Measurements from ENCODE around the gene MRPL46. TPM values are rescaled to one million over a fixed set of nuclear protein-coding genes. Genes with fewer than 3 reads are reported as not detected.
"Not testable (repeated sequence)": the region's sequence is repeated elsewhere in the genome, so short reads cannot be mapped to it uniquely, and the experiment has no call there.

MRPL46 gene
- polyA plus RNA-seq, 1 donor = 28.6 TPM

DNA sequence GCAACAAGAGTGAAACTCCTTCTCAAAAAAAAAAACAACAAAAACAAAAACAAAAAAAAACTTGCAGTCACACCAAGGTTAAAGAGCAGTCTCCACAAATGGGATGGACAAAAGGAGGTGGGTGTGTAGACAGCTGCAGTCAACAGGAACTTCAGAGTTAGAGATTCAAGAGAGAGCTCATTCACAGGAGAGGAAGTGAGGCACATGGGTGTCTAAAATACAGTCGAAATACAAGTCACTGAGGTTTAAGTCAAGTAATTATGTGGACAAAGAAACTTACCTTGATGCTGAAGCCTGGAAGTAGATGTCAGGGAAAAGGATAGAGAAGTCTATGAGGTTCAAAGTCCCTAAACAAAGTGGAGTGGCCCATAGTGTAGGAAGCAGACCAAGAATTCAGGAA is 15.1 kb upstream of the MRPL46 start:
- Histone ChIP-seq H3K27me3 (ENCODE audit: control insufficient read depth, insufficient read depth, low read length) (no peaks in the 10 kb centered on the region), H3K4me3 (ENCODE audit: low read length) (no peak overlapping the region), H3K9me3 (ENCODE audit: control insufficient read depth, low read depth, low read length) (no peaks in the 10 kb centered on the region), H3K4me1 (ENCODE audit: control insufficient read depth, insufficient read depth, low read length) (no peaks in the 10 kb centered on the region), H3K36me3 (ENCODE audit: control insufficient read depth, insufficient read depth, low read length) (peaks cover 27% of the 10 kb centered on the region), H3K27ac (ENCODE audit: low read length) (no peak overlapping the region)
- no peak for DNase-seq
- WGBS (ENCODE audit: insufficient coverage, low lambda C conversion rate) = 88% methylated on average over 1 of the region's 1 CpG

DNA sequence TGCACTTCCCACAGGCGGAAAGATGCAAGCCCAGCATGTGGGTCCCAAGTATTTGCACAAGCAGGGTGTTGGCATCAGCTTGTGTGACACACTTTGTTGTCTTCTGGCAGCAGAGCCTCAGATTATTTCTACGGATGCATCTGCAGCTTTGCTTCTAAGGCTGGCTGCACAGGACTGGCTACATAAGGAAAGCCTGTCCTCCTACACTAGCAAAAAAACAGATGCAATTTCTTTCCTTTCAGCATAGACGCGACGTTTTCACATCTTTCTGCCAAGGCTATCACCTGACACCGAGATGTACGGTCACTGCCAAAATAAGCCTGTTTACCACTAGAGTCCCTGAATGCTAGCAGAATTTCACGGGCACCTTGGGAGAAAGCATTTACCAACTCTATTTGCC is 13.8 kb upstream of the MRPL46 start:
- no CpG with 5 or more reads among the region's 8 CpGs for WGBS (ENCODE audit: insufficient coverage, low lambda C conversion rate)
- H3K36me3 ChIP-seq (ENCODE audit: control insufficient read depth, insufficient read depth, low read length) = peaks cover 38% of the 10 kb centered on the region
- no peak overlapping the region for H3K4me3 ChIP-seq (ENCODE audit: low read length)
- H3K27ac ChIP-seq (ENCODE audit: low read length) = no peak overlapping the region
- DNase-seq = no peak
- no peaks in the 10 kb centered on the region for H3K27me3 ChIP-seq (ENCODE audit: control insufficient read depth, insufficient read depth, low read length)
- H3K4me1 ChIP-seq (ENCODE audit: control insufficient read depth, insufficient read depth, low read length) = no peaks in the 10 kb centered on the region
- no peaks in the 10 kb centered on the region for H3K9me3 ChIP-seq (ENCODE audit: control insufficient read depth, low read depth, low read length)

DNA sequence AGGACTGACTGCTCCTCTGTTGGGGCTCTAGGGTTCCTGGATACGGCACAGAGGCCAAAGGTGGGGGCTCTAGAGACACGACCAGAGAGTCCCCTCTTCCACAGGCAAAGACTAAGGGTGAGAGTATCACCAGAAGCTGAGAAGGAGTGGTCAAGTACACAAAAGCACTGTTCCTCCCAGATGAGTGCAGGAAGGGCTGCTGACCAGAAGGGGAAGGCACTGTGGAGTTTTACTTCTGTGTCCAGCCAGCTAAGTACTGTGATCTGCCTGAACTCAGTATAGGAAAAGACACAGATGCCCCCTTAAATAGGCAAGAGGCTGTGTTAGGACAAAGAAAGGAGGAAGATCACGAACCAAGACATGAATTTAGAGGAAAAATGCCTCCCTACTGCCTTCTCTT is 12.0 kb upstream of the MRPL46 start:
- WGBS (ENCODE audit: insufficient coverage, low lambda C conversion rate) = 100% methylated on average over 1 of the region's 3 CpGs
- H3K4me3 ChIP-seq (ENCODE audit: low read length) = no peak overlapping the region
- no peak overlapping the region for H3K27ac ChIP-seq (ENCODE audit: low read length)
- no peaks in the 10 kb centered on the region for H3K27me3 ChIP-seq (ENCODE audit: control insufficient read depth, insufficient read depth, low read length)
- no peak for DNase-seq
- H3K9me3 ChIP-seq (ENCODE audit: control insufficient read depth, low read depth, low read length) = no peaks in the 10 kb centered on the region
- H3K36me3 ChIP-seq (ENCODE audit: control insufficient read depth, insufficient read depth, low read length) = peaks cover 47% of the 10 kb centered on the region
- no peaks in the 10 kb centered on the region for H3K4me1 ChIP-seq (ENCODE audit: control insufficient read depth, insufficient read depth, low read length)

DNA sequence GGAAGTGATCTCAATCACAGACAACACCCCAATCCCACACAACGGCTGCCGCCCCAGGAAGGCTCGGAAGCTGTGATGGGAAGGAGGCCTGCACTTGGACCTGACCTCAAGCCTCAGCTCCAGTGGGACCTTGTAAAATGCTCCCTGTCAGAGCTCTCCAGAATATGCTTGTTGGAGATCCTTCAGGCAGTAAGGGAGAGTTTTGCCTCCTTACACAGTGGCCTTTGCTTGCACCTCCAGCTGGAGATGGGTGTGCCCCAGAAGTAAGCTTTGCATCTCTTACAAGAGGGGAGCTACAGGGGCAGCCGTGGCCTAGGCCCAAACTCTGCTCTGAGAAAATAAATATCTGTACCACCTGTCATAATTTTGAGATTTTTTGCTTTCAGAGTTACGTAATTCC is 10.7 kb upstream of the MRPL46 start:
- H3K27me3 ChIP-seq (ENCODE audit: control insufficient read depth, insufficient read depth, low read length) = no peaks in the 10 kb centered on the region
- H3K4me1 ChIP-seq (ENCODE audit: control insufficient read depth, insufficient read depth, low read length) = no peaks in the 10 kb centered on the region
- no peak overlapping the region for H3K4me3 ChIP-seq (ENCODE audit: low read length)
- no peaks in the 10 kb centered on the region for H3K9me3 ChIP-seq (ENCODE audit: control insufficient read depth, low read depth, low read length)
- DNase-seq = no peak
- H3K27ac ChIP-seq (ENCODE audit: low read length) = no peak overlapping the region
- H3K36me3 ChIP-seq (ENCODE audit: control insufficient read depth, insufficient read depth, low read length) = peaks cover 53% of the 10 kb centered on the region
- WGBS (ENCODE audit: insufficient coverage, low lambda C conversion rate) = 100% methylated on average over 1 of the region's 5 CpGs

DNA sequence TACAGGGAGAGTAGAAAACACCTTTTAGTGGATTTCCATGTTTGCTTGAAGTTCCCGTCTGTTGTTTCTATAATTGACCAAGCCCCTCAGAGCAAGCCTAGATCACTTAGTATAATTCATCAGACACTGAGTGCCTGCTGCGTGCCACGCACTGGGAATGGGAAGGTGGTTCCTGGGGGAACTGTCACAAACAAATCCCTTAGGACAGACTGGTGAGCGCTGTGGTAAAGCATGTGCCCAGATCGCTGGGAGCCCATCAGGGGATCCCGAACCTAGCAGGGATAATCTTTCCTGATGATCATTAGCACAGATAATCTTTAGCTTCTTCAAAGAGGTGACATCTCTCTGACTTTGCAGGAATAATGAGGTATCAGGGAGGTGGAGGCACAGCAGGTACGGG is 9.9 kb upstream of the MRPL46 start:
- H3K4me3 ChIP-seq (ENCODE audit: low read length) = no peak overlapping the region
- no peaks in the 10 kb centered on the region for H3K4me1 ChIP-seq (ENCODE audit: control insufficient read depth, insufficient read depth, low read length)
- H3K36me3 ChIP-seq (ENCODE audit: control insufficient read depth, insufficient read depth, low read length) = peaks cover 60% of the 10 kb centered on the region
- no peaks in the 10 kb centered on the region for H3K27me3 ChIP-seq (ENCODE audit: control insufficient read depth, insufficient read depth, low read length)
- no peaks in the 10 kb centered on the region for H3K9me3 ChIP-seq (ENCODE audit: control insufficient read depth, low read depth, low read length)
- H3K27ac ChIP-seq (ENCODE audit: low read length) = no peak overlapping the region
- WGBS (ENCODE audit: insufficient coverage, low lambda C conversion rate) = no CpG with 5 or more reads among the region's 7 CpGs
- no peak for DNase-seq

DNA sequence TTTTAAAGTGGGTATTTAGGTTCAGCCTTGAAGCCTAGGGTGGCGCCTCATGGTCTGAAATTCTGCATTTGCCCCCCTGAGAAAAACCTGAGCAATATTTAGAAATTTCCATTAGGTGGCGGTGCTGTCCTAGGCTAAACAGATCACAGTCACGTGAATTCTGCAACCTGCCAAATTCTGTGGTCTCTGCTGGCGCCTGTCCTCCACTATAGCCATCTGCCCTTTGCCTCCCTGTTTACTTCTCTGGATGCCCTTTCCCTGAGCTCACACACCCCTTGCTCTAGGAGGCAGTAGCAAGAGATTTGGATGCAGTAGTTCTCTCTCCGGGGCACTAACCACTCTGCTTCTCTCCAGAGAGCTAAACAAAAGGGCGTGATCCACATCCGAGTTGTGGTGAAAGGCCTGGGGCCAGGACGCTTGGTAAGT is 9.5 kb upstream of the MRPL46 start:
- no peaks in the 10 kb centered on the region for H3K4me1 ChIP-seq (ENCODE audit: control insufficient read depth, insufficient read depth, low read length)
- H3K36me3 ChIP-seq (ENCODE audit: control insufficient read depth, insufficient read depth, low read length) = peaks cover 63% of the 10 kb centered on the region
- no peaks in the 10 kb centered on the region for H3K27me3 ChIP-seq (ENCODE audit: control insufficient read depth, insufficient read depth, low read length)
- H3K27ac ChIP-seq (ENCODE audit: low read length) = no peak overlapping the region
- 60% methylated on average over 1 of the region's 8 CpGs for WGBS (ENCODE audit: insufficient coverage, low lambda C conversion rate)
- no peak overlapping the region for H3K4me3 ChIP-seq (ENCODE audit: low read length)
- peak in 1 of 2 donors; percentile 27 for DNase-seq
- no peaks in the 10 kb centered on the region for H3K9me3 ChIP-seq (ENCODE audit: control insufficient read depth, low read depth, low read length)

DNA sequence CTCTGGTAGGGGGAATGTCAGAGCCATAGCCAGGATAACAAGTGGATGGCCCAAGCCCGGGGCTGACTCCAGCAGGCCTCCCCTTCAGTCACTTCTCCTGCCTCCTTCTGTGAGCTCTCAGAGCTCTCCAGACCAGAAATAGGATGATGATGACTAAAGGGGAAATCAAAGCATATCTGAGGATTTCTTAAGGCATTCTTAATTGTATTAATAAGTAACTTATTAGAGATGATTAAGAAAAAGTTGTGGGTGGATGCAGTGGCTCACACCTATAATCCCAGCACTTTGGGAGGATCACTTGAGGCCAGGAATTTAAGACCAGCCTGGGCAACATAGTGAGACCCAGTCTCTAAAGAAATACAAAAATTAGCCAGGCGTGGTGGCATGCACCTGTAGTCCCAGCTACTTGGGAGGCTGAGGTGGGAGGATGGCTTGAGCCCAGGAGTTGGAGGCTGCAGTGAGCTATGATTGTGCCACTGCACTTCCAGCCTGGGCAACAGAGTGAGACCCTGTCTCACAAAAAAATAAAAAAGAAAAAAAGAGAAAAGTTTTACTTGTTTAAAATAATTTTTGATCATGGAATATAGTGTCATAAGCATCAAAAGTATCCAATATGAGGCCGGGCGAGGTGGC is 6.6 kb upstream of the MRPL46 start:
- WGBS (ENCODE audit: insufficient coverage, low lambda C conversion rate) = 100% methylated on average over 1 of the region's 4 CpGs
- peaks cover 56% of the 10 kb centered on the region for H3K36me3 ChIP-seq (ENCODE audit: control insufficient read depth, insufficient read depth, low read length)
- not testable (repeated sequence) for H3K9me3 ChIP-seq (ENCODE audit: control insufficient read depth, low read depth, low read length); H3K4me3 ChIP-seq (ENCODE audit: low read length); H3K4me1 ChIP-seq (ENCODE audit: control insufficient read depth, insufficient read depth, low read length); H3K27ac ChIP-seq (ENCODE audit: low read length); H3K27me3 ChIP-seq (ENCODE audit: control insufficient read depth, insufficient read depth, low read length); DNase-seq

DNA sequence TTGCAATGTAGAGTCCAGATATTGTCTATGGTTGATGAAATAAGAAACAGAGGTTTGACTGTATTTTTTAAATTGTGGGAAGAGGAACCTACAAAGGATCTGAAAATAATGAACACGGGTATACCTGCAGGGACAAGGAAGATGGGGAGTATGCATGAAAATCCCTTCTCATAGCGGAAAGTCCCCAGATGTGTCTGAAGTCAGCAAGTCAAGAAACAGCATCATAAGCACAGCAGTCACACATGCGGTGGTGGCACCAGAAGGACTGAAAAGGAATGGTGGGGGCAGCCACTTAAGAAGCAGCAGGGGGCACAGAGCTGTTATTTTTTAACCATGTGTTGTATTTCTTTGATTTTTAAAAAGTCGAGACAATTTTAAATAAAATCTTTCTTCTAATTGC is 5.0 kb upstream of the MRPL46 start:
- no peak for DNase-seq
- Histone ChIP-seq H3K4me1 (ENCODE audit: control insufficient read depth, insufficient read depth, low read length) (no peaks in the 10 kb centered on the region), H3K36me3 (ENCODE audit: control insufficient read depth, insufficient read depth, low read length) (peaks cover 44% of the 10 kb centered on the region), H3K9me3 (ENCODE audit: control insufficient read depth, low read depth, low read length) (no peaks in the 10 kb centered on the region), H3K27me3 (ENCODE audit: control insufficient read depth, insufficient read depth, low read length) (no peaks in the 10 kb centered on the region), H3K4me3 (ENCODE audit: low read length) (no peak overlapping the region), H3K27ac (ENCODE audit: low read length) (no peak overlapping the region)
- 100% methylated on average over 1 of the region's 4 CpGs for WGBS (ENCODE audit: insufficient coverage, low lambda C conversion rate)

DNA sequence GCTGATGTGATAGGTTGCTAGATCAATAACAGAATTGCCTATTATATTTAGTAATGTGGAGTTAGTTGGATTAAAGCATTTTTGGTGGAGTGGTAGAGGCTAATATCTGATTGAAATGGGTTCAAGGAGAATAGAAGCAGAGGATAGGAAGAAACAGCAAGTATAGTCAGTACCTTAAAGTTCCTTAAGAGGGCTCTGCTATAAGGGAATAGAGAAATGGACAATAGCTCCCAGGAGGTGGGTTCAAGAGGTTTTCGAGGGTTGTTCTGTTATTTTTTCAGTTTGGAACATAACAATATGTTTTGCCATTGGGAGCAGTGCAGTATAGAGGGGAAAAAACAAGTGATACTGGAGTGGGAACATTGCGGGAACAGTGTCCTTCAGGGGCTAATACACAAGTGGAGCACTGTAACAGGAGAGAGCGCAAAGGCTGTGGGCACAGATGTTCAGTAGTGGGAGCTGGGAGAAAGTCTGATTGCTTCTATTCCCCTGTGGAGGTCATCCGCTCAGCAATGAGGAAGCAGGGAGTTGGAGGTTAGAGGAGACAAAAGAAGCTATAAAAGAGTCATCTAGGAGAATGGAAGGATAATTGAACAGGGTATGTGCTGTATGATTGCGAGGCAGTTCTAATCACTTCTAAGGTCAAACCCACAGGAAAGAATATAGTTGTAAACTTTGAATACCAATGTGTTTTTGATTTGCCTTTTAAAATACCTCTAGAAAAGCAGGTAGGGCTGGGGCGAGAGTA is 3.6 kb upstream of the MRPL46 start:
- no peaks in the 10 kb centered on the region for H3K27me3 ChIP-seq (ENCODE audit: control insufficient read depth, insufficient read depth, low read length)
- H3K9me3 ChIP-seq (ENCODE audit: control insufficient read depth, low read depth, low read length) = no peaks in the 10 kb centered on the region
- WGBS (ENCODE audit: insufficient coverage, low lambda C conversion rate) = 91% methylated on average over 4 of the region's 6 CpGs
- DNase-seq = no peak
- H3K4me3 ChIP-seq (ENCODE audit: low read length) = no peak overlapping the region
- peaks cover 31% of the 10 kb centered on the region for H3K36me3 ChIP-seq (ENCODE audit: control insufficient read depth, insufficient read depth, low read length)
- no peaks in the 10 kb centered on the region for H3K4me1 ChIP-seq (ENCODE audit: control insufficient read depth, insufficient read depth, low read length)
- H3K27ac ChIP-seq (ENCODE audit: low read length) = no peak overlapping the region

DNA sequence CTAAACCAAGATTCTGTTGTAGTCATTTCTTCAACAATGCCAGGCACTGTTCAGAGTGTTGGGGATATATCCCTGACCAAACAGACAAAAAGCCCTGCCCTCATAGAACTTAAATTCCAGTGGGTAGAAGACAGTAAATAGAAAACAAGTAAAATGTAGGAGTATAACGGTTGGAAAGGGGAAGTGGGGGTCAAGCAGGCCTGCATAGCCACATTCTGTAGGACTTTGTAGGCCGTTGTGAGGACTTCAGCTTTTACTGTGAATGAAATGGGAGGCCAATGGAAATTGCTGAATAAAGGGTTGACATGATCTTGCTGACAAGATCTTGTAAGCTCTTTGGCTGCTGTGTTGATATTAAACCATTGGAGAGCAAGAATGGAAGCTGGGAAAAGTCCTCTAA is 2.1 kb upstream of the MRPL46 start:
- H3K9me3 ChIP-seq (ENCODE audit: control insufficient read depth, low read depth, low read length) = no peaks in the 10 kb centered on the region
- peaks cover 32% of the 10 kb centered on the region for H3K36me3 ChIP-seq (ENCODE audit: control insufficient read depth, insufficient read depth, low read length)
- WGBS (ENCODE audit: insufficient coverage, low lambda C conversion rate) = 90% methylated on average over 2 of the region's 2 CpGs
- no peak overlapping the region for H3K4me3 ChIP-seq (ENCODE audit: low read length)
- DNase-seq = no peak
- H3K27ac ChIP-seq (ENCODE audit: low read length) = no peak overlapping the region
- no peaks in the 10 kb centered on the region for H3K27me3 ChIP-seq (ENCODE audit: control insufficient read depth, insufficient read depth, low read length)
- H3K4me1 ChIP-seq (ENCODE audit: control insufficient read depth, insufficient read depth, low read length) = no peaks in the 10 kb centered on the region

DNA sequence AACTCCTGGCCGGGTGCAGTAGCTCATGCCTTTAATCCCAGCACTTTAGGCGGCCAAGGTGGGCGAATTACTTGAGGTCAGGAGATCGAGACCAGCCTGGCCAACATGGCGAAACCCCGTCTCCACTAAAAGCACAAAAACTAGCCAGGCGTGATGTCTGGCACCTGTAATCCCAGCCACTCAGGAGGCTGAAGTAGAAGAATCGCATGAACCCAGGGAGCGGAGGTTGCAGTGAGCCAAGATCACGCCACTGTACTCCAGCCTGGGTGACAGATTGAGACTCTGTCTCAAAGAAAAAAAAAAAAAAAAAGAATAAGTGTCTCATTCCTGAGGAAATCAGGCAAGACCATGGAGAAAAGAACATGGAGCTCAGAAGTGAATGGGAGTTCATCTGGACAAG is 1.5 kb upstream of the MRPL46 start:
- H3K36me3 ChIP-seq (ENCODE audit: control insufficient read depth, insufficient read depth, low read length) = peaks cover 37% of the 10 kb centered on the region
- not testable (repeated sequence) for H3K9me3 ChIP-seq (ENCODE audit: control insufficient read depth, low read depth, low read length); DNase-seq; H3K27ac ChIP-seq (ENCODE audit: low read length); H3K27me3 ChIP-seq (ENCODE audit: control insufficient read depth, insufficient read depth, low read length); H3K4me3 ChIP-seq (ENCODE audit: low read length); H3K4me1 ChIP-seq (ENCODE audit: control insufficient read depth, insufficient read depth, low read length)
- WGBS (ENCODE audit: insufficient coverage, low lambda C conversion rate) = 100% methylated on average over 1 of the region's 10 CpGs
